GM23338 (cell line): ENCODE data around the gene TSPOAP1.

Experiments
- CREB1 ChIP-seq: fragments of 250-450 bp; sonication (Bioruptor Pico); IDR thresholded peaks from 2 replicates; pipeline ENCODE4 v1.5.0; 2020; ENCODE audit warnings: low read depth, mild to moderate bottlenecking, moderate library complexity
- EZH2 ChIP-seq: fragments of 200-600 bp; sonication (generic); IDR thresholded peaks from one replicate; pipeline ENCODE4 v1.8.0; 2017; ENCODE audit warnings: antibody characterized with exemption, mild to moderate bottlenecking, low read depth; ENCODE audit not compliant: unreplicated experiment
- EZH2phosphoT487 ChIP-seq: fragments of 200-600 bp; sonication (generic); IDR thresholded peaks from one replicate; pipeline ENCODE4 v1.8.1; 2018; ENCODE audit warnings: antibody characterized with exemption; ENCODE audit not compliant: unreplicated experiment
- JUNB ChIP-seq: IDR thresholded peaks from one replicate; pipeline ENCODE4 v1.6.1; 2016; ENCODE audit warnings: antibody characterized with exemption; ENCODE audit not compliant: unreplicated experiment
- NANOG ChIP-seq: IDR thresholded peaks from 2 replicates; pipeline ENCODE4 v1.6.1; 2016; ENCODE audit warnings: antibody characterized with exemption, borderline replicate concordance
- POLR2AphosphoS5 ChIP-seq: IDR thresholded peaks from 2 replicates; pipeline ENCODE4 v1.6.1; 2016; ENCODE audit warnings: antibody characterized with exemption, low read depth
- TF ChIP-seq, protein P1 (sequence below): IDR thresholded peaks from one replicate; pipeline ENCODE4 v1.6.1; 2018; ENCODE audit warnings: antibody characterized with exemption; ENCODE audit not compliant: unreplicated experiment
- TF ChIP-seq, protein P2 (sequence below), 2 experiments: fragments of 200-600 bp in 1 of 2; sonication (generic) in 1 of 2; conservative IDR thresholded peaks; 2 replicates each; pipeline versions ENCODE4 v1.5.1 to v1.6.1; 2016 to 2017; ENCODE audit warnings: antibody characterized with exemption in 2 of 2, low read depth in 2 of 2, mild to moderate bottlenecking in 2 of 2, moderate library complexity in 1 of 2
- TF ChIP-seq, protein P3 (sequence below): IDR thresholded peaks from 2 replicates; pipeline ENCODE4 v1.6.1; 2016; ENCODE audit warnings: antibody characterized with exemption
- TF ChIP-seq, protein P4 (sequence below): fragments of 250-450 bp; sonication (Bioruptor Pico); IDR thresholded peaks from 2 replicates; pipeline ENCODE4 v1.5.0; 2020; ENCODE audit warnings: mild to moderate bottlenecking, moderate library complexity

DNA sequence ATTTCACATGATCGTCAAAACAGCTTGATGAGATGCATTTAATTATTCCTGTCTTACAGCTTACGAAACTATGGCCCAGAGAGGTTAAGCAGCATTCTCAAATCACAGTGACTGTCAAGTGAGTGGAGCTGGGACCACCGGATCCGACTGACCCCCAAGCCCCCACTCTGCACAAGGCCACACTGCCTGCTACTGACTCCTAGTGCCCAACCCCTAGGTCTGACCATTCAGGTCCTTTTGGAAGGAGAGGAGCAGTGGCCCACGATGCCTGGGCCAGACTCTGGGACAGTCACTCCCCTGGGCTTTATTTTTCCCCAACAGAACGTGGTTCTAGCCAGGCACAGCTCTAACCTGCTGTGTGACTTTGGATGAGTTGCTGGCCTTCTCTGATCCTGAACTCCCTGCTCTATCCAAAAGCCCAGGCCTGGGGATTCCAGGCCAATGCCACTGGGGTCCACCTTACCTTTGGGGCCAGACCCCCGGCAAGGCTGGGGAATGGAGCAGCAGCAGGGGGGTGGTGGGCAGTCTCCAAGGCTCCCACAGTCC lies 9.9 kb downstream of the TSPOAP1 start:
- TF ChIP-seq EZH2phosphoT487 (no peak), CREB1 (CRISPR knock-in tag) (no peak), EZH2 (no peak), POLR2AphosphoS5 (no peak), JUNB (no peak), NANOG (no peak)
- TF ChIP-seq, protein P1, sequence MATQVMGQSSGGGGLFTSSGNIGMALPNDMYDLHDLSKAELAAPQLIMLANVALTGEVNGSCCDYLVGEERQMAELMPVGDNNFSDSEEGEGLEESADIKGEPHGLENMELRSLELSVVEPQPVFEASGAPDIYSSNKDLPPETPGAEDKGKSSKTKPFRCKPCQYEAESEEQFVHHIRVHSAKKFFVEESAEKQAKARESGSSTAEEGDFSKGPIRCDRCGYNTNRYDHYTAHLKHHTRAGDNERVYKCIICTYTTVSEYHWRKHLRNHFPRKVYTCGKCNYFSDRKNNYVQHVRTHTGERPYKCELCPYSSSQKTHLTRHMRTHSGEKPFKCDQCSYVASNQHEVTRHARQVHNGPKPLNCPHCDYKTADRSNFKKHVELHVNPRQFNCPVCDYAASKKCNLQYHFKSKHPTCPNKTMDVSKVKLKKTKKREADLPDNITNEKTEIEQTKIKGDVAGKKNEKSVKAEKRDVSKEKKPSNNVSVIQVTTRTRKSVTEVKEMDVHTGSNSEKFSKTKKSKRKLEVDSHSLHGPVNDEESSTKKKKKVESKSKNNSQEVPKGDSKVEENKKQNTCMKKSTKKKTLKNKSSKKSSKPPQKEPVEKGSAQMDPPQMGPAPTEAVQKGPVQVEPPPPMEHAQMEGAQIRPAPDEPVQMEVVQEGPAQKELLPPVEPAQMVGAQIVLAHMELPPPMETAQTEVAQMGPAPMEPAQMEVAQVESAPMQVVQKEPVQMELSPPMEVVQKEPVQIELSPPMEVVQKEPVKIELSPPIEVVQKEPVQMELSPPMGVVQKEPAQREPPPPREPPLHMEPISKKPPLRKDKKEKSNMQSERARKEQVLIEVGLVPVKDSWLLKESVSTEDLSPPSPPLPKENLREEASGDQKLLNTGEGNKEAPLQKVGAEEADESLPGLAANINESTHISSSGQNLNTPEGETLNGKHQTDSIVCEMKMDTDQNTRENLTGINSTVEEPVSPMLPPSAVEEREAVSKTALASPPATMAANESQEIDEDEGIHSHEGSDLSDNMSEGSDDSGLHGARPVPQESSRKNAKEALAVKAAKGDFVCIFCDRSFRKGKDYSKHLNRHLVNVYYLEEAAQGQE = no peak
- TF ChIP-seq, protein P2, sequence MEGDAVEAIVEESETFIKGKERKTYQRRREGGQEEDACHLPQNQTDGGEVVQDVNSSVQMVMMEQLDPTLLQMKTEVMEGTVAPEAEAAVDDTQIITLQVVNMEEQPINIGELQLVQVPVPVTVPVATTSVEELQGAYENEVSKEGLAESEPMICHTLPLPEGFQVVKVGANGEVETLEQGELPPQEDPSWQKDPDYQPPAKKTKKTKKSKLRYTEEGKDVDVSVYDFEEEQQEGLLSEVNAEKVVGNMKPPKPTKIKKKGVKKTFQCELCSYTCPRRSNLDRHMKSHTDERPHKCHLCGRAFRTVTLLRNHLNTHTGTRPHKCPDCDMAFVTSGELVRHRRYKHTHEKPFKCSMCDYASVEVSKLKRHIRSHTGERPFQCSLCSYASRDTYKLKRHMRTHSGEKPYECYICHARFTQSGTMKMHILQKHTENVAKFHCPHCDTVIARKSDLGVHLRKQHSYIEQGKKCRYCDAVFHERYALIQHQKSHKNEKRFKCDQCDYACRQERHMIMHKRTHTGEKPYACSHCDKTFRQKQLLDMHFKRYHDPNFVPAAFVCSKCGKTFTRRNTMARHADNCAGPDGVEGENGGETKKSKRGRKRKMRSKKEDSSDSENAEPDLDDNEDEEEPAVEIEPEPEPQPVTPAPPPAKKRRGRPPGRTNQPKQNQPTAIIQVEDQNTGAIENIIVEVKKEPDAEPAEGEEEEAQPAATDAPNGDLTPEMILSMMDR (conservative IDR thresholded peaks at IDR 0.05; ENCODE audit: low read depth in 2 of 2) = no peak
- TF ChIP-seq, protein P3, sequence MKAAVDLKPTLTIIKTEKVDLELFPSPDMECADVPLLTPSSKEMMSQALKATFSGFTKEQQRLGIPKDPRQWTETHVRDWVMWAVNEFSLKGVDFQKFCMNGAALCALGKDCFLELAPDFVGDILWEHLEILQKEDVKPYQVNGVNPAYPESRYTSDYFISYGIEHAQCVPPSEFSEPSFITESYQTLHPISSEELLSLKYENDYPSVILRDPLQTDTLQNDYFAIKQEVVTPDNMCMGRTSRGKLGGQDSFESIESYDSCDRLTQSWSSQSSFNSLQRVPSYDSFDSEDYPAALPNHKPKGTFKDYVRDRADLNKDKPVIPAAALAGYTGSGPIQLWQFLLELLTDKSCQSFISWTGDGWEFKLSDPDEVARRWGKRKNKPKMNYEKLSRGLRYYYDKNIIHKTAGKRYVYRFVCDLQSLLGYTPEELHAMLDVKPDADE = no peak
- TF ChIP-seq, protein P4, sequence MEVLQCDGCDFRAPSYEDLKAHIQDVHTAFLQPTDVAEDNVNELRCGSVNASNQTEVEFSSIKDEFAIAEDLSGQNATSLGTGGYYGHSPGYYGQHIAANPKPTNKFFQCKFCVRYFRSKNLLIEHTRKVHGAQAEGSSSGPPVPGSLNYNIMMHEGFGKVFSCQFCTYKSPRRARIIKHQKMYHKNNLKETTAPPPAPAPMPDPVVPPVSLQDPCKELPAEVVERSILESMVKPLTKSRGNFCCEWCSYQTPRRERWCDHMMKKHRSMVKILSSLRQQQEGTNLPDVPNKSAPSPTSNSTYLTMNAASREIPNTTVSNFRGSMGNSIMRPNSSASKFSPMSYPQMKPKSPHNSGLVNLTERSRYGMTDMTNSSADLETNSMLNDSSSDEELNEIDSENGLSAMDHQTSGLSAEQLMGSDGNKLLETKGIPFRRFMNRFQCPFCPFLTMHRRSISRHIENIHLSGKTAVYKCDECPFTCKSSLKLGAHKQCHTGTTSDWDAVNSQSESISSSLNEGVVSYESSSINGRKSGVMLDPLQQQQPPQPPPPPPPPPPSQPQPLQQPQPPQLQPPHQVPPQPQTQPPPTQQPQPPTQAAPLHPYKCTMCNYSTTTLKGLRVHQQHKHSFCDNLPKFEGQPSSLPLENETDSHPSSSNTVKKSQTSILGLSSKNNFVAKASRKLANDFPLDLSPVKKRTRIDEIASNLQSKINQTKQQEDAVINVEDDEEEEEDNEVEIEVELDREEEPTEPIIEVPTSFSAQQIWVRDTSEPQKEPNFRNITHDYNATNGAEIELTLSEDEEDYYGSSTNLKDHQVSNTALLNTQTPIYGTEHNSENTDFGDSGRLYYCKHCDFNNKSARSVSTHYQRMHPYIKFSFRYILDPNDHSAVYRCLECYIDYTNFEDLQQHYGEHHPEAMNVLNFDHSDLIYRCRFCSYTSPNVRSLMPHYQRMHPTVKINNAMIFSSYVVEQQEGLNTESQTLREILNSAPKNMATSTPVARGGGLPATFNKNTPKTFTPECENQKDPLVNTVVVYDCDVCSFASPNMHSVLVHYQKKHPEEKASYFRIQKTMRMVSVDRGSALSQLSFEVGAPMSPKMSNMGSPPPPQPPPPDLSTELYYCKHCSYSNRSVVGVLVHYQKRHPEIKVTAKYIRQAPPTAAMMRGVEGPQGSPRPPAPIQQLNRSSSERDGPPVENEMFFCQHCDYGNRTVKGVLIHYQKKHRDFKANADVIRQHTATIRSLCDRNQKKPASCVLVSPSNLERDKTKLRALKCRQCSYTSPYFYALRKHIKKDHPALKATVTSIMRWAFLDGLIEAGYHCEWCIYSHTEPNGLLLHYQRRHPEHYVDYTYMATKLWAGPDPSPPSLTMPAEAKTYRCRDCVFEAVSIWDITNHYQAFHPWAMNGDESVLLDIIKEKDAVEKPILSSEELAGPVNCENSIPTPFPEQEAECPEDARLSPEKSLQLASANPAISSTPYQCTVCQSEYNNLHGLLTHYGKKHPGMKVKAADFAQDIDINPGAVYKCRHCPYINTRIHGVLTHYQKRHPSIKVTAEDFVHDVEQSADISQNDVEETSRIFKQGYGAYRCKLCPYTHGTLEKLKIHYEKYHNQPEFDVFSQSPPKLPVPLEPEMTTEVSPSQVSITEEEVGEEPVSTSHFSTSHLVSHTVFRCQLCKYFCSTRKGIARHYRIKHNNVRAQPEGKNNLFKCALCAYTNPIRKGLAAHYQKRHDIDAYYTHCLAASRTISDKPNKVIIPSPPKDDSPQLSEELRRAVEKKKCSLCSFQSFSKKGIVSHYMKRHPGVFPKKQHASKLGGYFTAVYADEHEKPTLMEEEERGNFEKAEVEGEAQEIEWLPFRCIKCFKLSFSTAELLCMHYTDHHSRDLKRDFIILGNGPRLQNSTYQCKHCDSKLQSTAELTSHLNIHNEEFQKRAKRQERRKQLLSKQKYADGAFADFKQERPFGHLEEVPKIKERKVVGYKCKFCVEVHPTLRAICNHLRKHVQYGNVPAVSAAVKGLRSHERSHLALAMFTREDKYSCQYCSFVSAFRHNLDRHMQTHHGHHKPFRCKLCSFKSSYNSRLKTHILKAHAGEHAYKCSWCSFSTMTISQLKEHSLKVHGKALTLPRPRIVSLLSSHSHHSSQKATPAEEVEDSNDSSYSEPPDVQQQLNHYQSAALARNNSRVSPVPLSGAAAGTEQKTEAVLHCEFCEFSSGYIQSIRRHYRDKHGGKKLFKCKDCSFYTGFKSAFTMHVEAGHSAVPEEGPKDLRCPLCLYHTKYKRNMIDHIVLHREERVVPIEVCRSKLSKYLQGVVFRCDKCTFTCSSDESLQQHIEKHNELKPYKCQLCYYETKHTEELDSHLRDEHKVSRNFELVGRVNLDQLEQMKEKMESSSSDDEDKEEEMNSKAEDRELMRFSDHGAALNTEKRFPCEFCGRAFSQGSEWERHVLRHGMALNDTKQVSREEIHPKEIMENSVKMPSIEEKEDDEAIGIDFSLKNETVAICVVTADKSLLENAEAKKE (CRISPR knock-in tag) = no peak
